ENCODE results near the gene MUC2.

MUC2 gene

DNA sequence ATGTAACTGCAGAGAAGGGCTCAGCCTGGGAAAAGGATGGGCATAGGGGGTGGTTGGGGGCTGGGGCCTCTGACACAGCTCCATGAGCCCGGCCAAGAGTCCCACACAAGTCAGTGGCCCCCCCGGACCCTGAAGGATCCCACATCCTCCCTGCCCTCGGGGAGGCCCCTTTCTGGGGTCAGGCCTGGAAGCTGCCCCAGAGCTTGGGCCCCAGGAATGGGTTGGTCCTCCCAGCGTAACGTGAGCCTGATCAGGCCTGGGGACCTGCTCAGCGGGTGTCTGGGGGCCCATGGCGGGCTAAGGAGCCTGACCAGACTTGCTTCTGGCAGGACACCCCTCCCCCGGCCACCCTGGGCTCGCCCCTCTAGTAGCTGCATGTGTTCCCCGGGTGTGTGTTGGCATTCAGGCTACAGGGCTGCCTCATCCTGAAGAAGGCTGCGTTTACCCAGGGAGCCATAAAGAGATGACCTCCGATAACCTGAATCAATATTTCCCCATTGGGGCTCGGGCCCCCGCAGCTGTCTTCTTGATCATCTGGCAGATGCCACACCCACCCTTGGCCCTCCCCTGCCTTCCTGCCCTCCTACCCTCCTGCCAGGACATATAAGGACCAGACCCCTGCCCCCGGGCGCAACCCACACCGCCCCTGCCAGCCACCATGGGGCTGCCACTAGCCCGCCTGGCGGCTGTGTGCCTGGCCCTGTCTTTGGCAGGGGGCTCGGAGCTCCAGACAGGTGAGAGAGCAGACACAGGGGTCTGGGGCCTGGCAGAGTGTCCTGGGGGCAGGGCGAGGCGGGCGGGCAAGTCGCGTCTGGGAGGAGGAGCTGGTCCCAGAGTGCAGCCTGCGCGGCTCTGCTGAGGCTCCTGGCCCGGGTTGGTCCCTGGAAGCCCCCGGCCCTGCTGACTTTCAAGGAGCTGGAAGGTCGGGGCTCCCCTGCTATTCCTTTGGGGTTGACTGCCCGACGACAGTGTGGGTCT, at the start of gene MUC2:
Gene MUC2 (plus strand): TSS at position 631 of the 978 bp plus-strand sequence.
- no peak for DNase-seq

DNA sequence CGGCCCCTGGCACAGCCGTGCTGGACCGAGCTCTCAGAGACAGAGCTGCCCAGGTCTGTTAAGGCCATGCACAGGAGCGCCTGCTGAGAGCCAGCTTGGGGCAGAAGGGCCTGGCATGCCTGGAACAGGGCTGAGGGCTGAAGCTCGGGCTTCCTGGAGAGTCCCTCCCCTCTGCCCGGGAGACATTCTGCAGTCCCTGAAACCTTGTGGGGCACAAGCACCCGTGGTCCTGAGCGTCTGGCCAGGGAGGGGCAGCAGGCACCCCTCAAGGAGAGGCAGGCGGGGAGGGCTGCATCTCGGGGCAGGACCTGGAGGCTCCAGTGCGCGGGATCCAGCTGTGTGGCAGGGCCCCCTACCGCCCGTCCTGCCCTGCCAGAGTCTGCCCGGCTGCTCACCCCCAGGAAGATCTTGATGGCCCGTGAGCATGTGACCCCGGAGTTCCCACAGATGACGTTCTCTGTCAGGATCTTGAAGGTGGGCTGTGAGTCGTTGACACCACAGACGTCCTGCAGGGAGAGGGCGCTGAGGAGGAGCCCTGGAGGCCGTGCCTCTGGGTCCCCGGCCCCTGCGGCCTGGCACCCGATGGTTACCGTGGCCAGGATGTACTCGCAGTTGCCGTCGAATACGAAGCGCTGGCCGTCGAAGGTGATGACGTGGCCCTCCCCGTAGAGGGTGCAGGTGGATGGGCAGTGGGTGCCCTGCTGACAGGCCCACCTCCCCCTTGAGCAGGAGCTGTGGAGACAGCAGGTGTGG, 49.1 kb upstream of the MUC2 start:
- no peak for DNase-seq

DNA sequence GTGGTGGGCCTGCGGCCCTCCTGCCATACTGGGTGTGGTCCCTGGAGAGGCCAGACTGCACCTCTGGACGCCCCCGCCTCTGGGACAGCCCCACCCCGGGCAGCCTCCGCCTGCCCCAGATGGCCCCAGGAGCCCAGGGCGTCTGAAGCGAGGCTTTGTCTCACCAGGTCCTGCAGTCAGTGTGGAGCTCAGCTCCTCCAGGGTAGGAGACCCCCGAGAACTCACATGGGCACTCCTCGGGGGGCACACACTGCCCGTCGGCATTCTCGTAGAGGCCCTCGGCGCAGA, 48.6 kb upstream of the MUC2 start:
- DNase-seq: no peak

- no peak for DNase-seq
Observed at GRCh38 chr11:1026641-1027482, 47.8 kb upstream of the MUC2 start.

GRCh38 chr11:1027483-1028290, 47.0 kb upstream of the MUC2 start:
- no peak for DNase-seq

- no peak for DNase-seq
Observed at GRCh38 chr11:1028291-1028540, 46.5 kb upstream of the MUC2 start.

DNA sequence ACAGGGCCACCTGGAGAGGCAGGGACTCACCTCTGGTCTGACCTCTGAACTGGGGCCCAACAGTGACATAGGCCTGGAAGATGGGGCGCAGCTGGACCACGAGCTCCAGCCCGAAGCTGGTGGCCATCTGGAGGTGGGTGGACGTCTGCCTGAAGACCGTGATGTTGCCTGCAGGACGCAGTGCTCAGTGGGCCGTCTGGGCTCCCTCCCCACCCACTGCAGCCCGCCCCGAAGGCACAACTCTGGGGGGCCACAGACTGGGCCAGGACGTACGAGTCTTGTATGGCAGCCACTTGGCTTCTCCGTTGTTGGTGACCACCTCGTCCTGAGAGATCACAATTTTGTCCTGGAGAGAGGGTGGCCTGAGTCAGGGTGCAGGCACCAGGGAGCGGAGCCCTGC, 46.1 kb upstream of the MUC2 start:
- no peak for DNase-seq

- DNase-seq: no peak
Observed at GRCh38 chr11:1029051-1029450, 45.6 kb upstream of the MUC2 start.

- DNase-seq: no peak
Observed at GRCh38 chr11:1029654-1030053, 45.0 kb upstream of the MUC2 start.

GRCh38 chr11:1030086-1030485, 44.6 kb upstream of the MUC2 start:
- DNase-seq: no peak

DNA sequence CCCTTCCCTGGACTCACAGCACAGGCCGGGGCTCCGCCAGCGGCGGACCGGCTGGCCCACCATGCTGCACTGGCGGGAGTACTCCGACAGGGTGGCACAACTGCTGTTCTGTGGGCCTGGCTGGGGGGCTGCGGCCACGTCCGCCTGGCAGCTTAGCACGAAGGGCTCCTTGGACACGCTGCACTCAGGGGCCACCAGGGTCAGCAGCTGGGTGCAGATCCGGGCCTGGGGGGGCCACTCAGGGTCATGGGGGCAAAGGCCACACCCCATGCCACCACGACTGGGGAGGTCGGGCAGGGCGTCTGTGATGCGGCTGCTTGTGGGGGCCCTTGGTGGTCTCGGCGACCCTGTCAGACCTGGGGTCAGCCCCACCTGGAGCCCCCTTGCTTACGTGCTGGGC, 44.1 kb upstream of the MUC2 start:
- no peak for DNase-seq

GRCh38 chr11:1031121-1031899, 43.4 kb upstream of the MUC2 start:
- DNase-seq: no peak

DNA sequence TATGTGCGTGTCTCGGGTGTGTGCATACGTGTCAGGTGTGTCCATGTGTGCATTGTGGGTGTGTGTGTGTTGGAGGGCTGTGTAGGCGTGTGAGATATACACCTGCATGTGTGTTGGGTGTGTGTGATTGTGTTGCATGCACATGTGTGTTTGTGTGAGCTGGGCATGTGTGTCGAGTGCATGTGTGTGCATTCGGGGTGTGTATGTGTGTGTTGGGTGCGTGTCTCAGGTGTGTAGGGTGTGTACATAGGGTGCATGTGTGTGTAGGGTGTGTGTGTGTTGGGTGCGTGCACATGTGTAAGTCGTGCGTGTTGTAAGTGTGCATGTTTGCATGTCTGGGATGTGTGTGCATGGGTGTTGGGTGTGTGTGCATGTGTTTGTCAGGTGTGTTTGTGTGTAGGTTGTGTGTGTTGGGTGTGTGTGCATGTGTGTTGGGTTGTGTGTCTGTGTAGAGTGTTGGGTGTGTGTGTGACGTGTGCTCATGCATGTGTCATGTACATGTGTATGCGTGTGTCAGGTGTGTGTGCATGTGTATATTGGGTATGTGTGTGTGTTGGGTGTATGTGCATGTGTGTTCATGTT, 42.3 kb upstream of the MUC2 start:
- DNase-seq: no peak

GRCh38 chr11:1033016-1033798, 41.5 kb upstream of the MUC2 start:
- no peak for DNase-seq

DNA sequence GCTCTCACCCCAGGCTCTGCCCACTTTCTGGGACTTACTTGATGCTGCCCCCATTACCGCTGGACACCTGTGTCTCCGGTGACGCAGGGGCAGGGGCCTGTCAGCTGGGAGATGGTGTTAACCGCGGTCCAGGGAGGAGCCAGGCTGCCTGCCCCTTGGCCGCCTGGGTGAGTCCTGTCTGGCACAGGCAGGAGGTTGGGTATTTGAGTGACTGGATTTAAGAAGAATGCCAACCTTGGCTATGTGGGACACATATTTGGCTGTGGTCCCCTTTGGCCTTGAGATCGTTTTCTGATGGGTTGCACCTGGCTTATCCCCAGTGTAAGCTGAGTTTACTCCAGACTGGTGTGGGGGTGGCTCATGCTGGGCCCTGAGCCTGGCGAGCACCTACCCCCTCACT, 40.7 kb upstream of the MUC2 start:
- no peak for DNase-seq

DNA sequence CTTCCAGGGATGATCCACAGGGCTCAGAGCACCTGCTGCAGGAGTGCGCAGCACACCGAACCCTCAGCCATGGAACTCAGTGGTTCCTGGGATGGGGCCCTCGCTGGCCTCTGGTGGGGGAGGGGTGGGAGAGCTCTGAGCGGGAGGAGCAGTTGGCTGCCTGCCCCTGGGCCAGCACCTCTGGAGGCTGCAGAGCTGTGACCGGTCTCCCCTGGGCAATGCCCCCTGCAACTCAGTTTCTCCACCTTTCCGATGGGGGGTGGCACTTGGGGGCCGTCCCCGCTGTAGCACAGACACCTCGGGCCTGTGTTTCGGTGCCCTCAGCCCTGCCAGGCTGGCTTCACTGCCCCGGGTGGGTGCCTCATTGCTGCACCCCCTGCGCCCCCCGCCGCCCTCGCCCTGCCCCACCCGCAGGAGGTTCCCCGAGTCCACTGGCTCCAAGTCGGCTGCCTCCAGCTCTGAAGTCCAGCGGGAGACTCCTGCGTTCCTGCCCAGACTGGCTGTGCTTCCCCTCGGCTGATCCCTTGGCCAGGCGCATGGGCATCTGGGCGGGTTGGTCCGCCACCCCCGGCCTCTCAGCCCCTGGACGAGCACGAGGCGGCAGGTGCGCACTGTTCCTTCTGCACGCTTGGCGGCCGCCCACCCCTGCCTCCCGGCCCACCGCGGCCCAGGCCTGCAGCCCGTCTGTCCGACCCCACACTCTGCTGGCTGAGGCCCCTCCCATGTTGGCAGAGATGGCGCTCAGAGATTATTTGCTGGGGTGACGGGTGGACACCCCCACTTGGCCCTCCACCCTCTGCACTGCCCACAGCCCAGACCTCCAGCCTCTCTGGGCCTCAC, 40.0 kb upstream of the MUC2 start:
- DNase-seq: no peak

DNA sequence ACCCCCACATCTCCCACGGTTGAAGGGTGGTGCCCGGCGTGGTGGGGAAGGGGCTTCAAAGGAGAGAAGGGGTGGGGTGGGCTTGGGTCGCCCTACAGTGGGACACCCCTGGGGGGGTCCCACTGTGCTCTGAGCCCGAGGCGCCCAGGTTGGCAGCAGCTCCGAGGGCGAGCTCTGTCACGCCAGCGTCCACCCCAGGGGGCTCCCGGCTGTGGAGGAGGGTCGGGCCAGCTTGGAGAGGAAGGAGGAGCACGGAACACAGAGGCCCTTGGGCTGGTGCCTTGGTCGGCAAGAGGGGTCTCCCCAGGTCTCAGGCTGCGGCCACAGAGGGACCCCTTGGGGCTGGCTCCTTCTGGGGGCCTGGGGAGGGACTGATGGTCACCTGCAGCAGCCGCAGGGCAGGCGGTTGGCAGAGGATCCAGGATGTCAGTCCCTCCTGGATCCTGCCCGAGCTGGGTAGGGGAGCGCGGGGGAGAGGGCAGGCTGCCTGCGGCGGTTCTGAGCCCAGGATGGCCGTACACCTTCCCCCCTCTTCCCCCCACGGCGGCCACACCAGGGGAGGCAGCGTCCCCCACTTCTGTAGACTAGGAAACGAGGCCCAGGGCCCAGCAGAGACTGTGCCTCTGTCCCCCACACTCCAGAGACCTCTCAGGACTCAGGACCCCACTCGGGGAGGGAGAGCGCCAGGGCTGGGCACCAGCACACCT, 38.9 kb upstream of the MUC2 start:
- DNase-seq: no peak

GRCh38 chr11:1036303-1036923, 38.3 kb upstream of the MUC2 start, which contains the start of gene MUC6:
MUC6 (minus strand) TSS chr11:1036718; CDS start chr11:1036655, 63 bp downstream.
- DNase-seq: no peak

GRCh38 chr11:1036931-1037330, 37.7 kb upstream of the MUC2 start:
- DNase-seq: no peak
